Neural cell (in vitro differentiated cells): Measurements from ENCODE around the gene ALOX5. TPM values are rescaled to one million over a fixed set of nuclear protein-coding genes. Genes with fewer than 3 reads are reported as not detected.

Experiments used
- H2AFZ ChIP-seq: fragments of 200-600, 300-800 bp; sonication (generic), shearing (Covaris generic); 2 replicates; pipeline ENCODE4 v1.6.0; 2014; ENCODE audit warnings: low read depth, mild to moderate bottlenecking, antibody characterized with exemption, low read length, moderate library complexity
- H3F3A ChIP-seq: fragments of 200-600 bp; shearing (Covaris generic); 2 replicates; pipeline ENCODE4 v1.6.1; 2016; ENCODE audit warnings: mild to moderate bottlenecking, moderate library complexity, mixed read lengths, antibody characterized with exemption, low read length; ENCODE audit not compliant: insufficient read depth, poor library complexity, severe bottlenecking
- H3K27ac ChIP-seq: fragments of 200-600, 300-800 bp; sonication (generic), shearing (Covaris generic); 2 replicates; pipeline ENCODE4 v1.5.1; 2014; ENCODE audit warnings: mild to moderate bottlenecking, low read length, moderate library complexity
- H3K27me3 ChIP-seq: fragments of 300-800, 200-600 bp; sonication (generic), shearing (Covaris generic); 2 replicates; pipeline ENCODE4 v1.6.0; 2014; ENCODE audit warnings: mild to moderate bottlenecking, low read depth, low read length, moderate library complexity; ENCODE audit not compliant: insufficient read depth
- H3K36me3 ChIP-seq: fragments of 300-800, 200-600 bp; sonication (generic), shearing (Covaris generic); 2 replicates; pipeline ENCODE4 v1.5.1; 2014; ENCODE audit warnings: mild to moderate bottlenecking, antibody characterized with exemption, low read length, moderate library complexity; ENCODE audit not compliant: insufficient read depth
- H3K4me2 ChIP-seq: fragments of 300-800, 200-600 bp; sonication (generic), shearing (Covaris generic); 2 replicates; pipeline ENCODE4 v1.6.0; 2014; ENCODE audit warnings: mild to moderate bottlenecking, low read length
- H3K4me3 ChIP-seq: fragments of 300-800, 200-600 bp; sonication (generic), shearing (Covaris generic); 2 replicates; pipeline ENCODE4 v1.5.1; 2014; ENCODE audit warnings: mild to moderate bottlenecking, low read length, moderate library complexity
- H3K79me2 ChIP-seq: fragments of 200-600 bp; shearing (Covaris generic); replicated peaks from 2 replicates; pipeline ENCODE4 v1.6.0; 2014; ENCODE audit warnings: mild to moderate bottlenecking, low read length, moderate library complexity; ENCODE audit not compliant: insufficient read depth
- H3K9ac ChIP-seq: fragments of 300-800, 200-600 bp; sonication (generic), shearing (Covaris generic); 2 replicates; pipeline ENCODE4 v1.6.1; 2016; ENCODE audit warnings: mild to moderate bottlenecking, low read length, mixed read lengths
- H3K9me2 ChIP-seq: fragments of 200-600 bp; shearing (Covaris generic); 2 replicates; pipeline ENCODE4 v1.6.1; 2016; ENCODE audit warnings: mild to moderate bottlenecking, low read length, mixed read lengths; ENCODE audit not compliant: insufficient read depth
- H3K9me3 ChIP-seq: fragments of 200-600, 300-800 bp; sonication (generic), shearing (Covaris generic); 2 replicates; pipeline ENCODE4 v1.6.1; 2016; ENCODE audit warnings: mild to moderate bottlenecking, mixed run types, low read length, moderate library complexity, mixed read lengths
- H4K20me1 ChIP-seq: fragments of 200-600 bp; shearing (Covaris generic); 2 replicates; pipeline ENCODE4 v1.6.1; 2016; ENCODE audit warnings: mild to moderate bottlenecking, mixed run types; ENCODE audit not compliant: insufficient read depth
- CTCF ChIP-seq: fragments of 450-650 bp; IDR thresholded peaks from 2 replicates; pipeline ENCODE4 v1.5.1; 2014; ENCODE audit warnings: antibody characterized with exemption, mild to moderate bottlenecking, moderate library complexity; ENCODE audit not compliant: poor library complexity, severe bottlenecking
- EP300 ChIP-seq: fragments of 450-650 bp; conservative IDR thresholded peaks from 2 replicates; pipeline ENCODE4 v1.6.1; 2014; ENCODE audit warnings: antibody characterized with exemption, mild to moderate bottlenecking, moderate library complexity; ENCODE audit not compliant: poor library complexity, severe bottlenecking
- EZH2 ChIP-seq: fragments of 200-600, 300-800 bp; shearing (Covaris generic), sonication (generic); IDR thresholded peaks from 2 replicates; pipeline ENCODE4 v1.6.1; 2014; ENCODE audit warnings: antibody characterized with exemption, low read length, borderline replicate concordance, mild to moderate bottlenecking; ENCODE audit not compliant: insufficient read depth, poor library complexity, severe bottlenecking
- MXI1 ChIP-seq: fragments of 450-650 bp; conservative IDR thresholded peaks from 2 replicates; pipeline ENCODE4 v1.6.1; 2014; ENCODE audit warnings: antibody characterized with exemption, mild to moderate bottlenecking; ENCODE audit not compliant: poor library complexity, severe bottlenecking
- POLR2AphosphoS5 ChIP-seq: IDR thresholded peaks from 2 replicates; pipeline ENCODE4 v1.6.1; 2012
- RAD21 ChIP-seq: fragments of 450-650 bp; conservative IDR thresholded peaks from 2 replicates; pipeline ENCODE4 v1.6.1; 2014; ENCODE audit warnings: antibody characterized with exemption, mild to moderate bottlenecking, moderate library complexity
- REST ChIP-seq: IDR thresholded peaks from 2 replicates; pipeline ENCODE4 v1.6.1; 2012; ENCODE audit warnings: borderline replicate concordance
- SMC3 ChIP-seq: fragments of 450-650 bp; conservative IDR thresholded peaks from 2 replicates; pipeline ENCODE4 v1.6.1; 2014; ENCODE audit warnings: antibody characterized with exemption, mild to moderate bottlenecking, moderate library complexity; ENCODE audit not compliant: poor library complexity
- TAF1 ChIP-seq: IDR thresholded peaks from 2 replicates; pipeline ENCODE4 v1.6.1; 2012; ENCODE audit warnings: low read depth
- polyA plus RNA-seq: library from polyadenylated mRNA; depleted of rRNA; stranded (reverse); fragments of >200 nt; gene quantifications from 2 replicates; pipeline ENCODE4 v1.2.3, GENCODE V29; 2014

The ALOX5 gene
- polyA plus RNA-seq, 1 donor from 2014 or later = not detected

GRCh38 chr10:45468079-45468478 is 94.1 kb downstream of the ALOX5 start:
- Histone ChIP-seq H2AFZ (no peak overlapping the region), H3F3A (no peaks in the 10 kb centered on the region), H3K36me3 (no peaks in the 10 kb centered on the region), H3K27ac (no peak overlapping the region), H3K4me2 (no peak overlapping the region), H3K79me2 (no peaks in the 10 kb centered on the region), H3K9ac (no peak overlapping the region), H4K20me1 (no peaks in the 10 kb centered on the region), H3K27me3 (no peaks in the 10 kb centered on the region), H3K4me3 (no peak overlapping the region), H3K9me2 (no peaks in the 10 kb centered on the region), H3K9me3 (no peaks in the 10 kb centered on the region)
- TF ChIP-seq REST (no peak), TAF1 (no peak), RAD21 (no peak), EP300 (no peak), MXI1 (no peak), POLR2AphosphoS5 (no peak), CTCF (no peak), SMC3 (no peak), EZH2 (no peak)

GRCh38 chr10:45470098-45471012 is 96.3 kb downstream of the ALOX5 start:
- Histone ChIP-seq H2AFZ (no peak overlapping the region), H3K9ac (no peak overlapping the region), H3K4me2 (no peak overlapping the region), H4K20me1 (no peaks in the 10 kb centered on the region), H3K79me2 (no peaks in the 10 kb centered on the region), H3K4me3 (no peak overlapping the region), H3K27ac (no peak overlapping the region), H3K36me3 (no peaks in the 10 kb centered on the region), H3K27me3 (no peaks in the 10 kb centered on the region), H3F3A (no peaks in the 10 kb centered on the region), H3K9me2 (no peaks in the 10 kb centered on the region), H3K9me3 (no peaks in the 10 kb centered on the region)
- TF ChIP-seq TAF1 (no peak), RAD21 (no peak), POLR2AphosphoS5 (no peak), REST (no peak), EZH2 (no peak), EP300 (no peak), SMC3 (no peak), CTCF (no peak), MXI1 (no peak)
